HEK293 (cell line): ENCODE measurements around the gene TP53AIP1.

Source experiments
- CTCF ChIA-PET: fragments of 350-600 bp; formaldehyde crosslinking; extraction: SDS; loops from one replicate; lab custom pipeline; 2021; ENCODE audit warnings: antibody characterized with exemption; lab: Yijun Ruan, JAX
- POLR2A ChIA-PET: fragments of 300-600 bp; formaldehyde crosslinking; extraction: SDS; loops from one replicate; lab custom pipeline; 2020; ENCODE audit warnings: antibody characterized with exemption, inconsistent platforms; lab: Yijun Ruan, JAX
- H3K27ac ChIP-seq: fragments of 200-500 bp; sonication (Bioruptor generic); 2 replicates; pipeline ENCODE4 v1.5.1; 2014; ENCODE audit warnings: low read depth, low read length, control low read depth, inconsistent platforms; ENCODE audit errors: extremely low read depth
- H3K36me3 ChIP-seq, 2 experiments: fragments of 200-500 bp in 1 of 2; sonication (Bioruptor generic) in 1 of 2; 1 replicate in 1 of 2; 2 replicates in 1 of 2; pipeline ENCODE4 v1.5.1; 2014 to 2017; ENCODE audit warnings: inconsistent platforms in 2 of 2, low read length in 2 of 2; ENCODE audit not compliant: control insufficient read depth in 2 of 2, insufficient read depth in 1 of 2
- H3K4me1 ChIP-seq: fragments of 200-500 bp; sonication (Bioruptor generic); 2 replicates; pipeline ENCODE4 v1.5.1; 2014; ENCODE audit warnings: mild to moderate bottlenecking, low read length, inconsistent platforms; ENCODE audit not compliant: control insufficient read depth, insufficient read depth
- H3K4me3 ChIP-seq: 2 replicates; pipeline ENCODE4 v1.5.1; 2011; ENCODE audit warnings: low read depth, mild to moderate bottlenecking, control low read depth, low read length, moderate library complexity
- H3K9me3 ChIP-seq: fragments of 200-500 bp; sonication (Bioruptor generic); 2 replicates; pipeline ENCODE4 v1.5.1; 2014; ENCODE audit warnings: low read depth, low read length, inconsistent platforms; ENCODE audit not compliant: control insufficient read depth, insufficient read depth
- IKZF3 ChIP-seq: fragments of 450-650 bp; IDR thresholded peaks from 2 replicates; pipeline ENCODE4 v1.5.0; 2018; ENCODE audit warnings: missing biosample characterization, mild to moderate bottlenecking, missing genetic modification characterization, moderate library complexity
- PRDM6 ChIP-seq: fragments of 450-650 bp; formaldehyde crosslinking; IDR thresholded peaks from 2 replicates; pipeline ENCODE4 v1.5.1; 2017; ENCODE audit warnings: missing biosample characterization, missing genetic modification characterization
- SETDB1 ChIP-seq: IDR thresholded peaks from one replicate; pipeline ENCODE4 v1.6.1; 2017; ENCODE audit warnings: mild to moderate bottlenecking, low read length, moderate library complexity, mixed read lengths; ENCODE audit not compliant: insufficient read length
- SP2 ChIP-seq: fragments of 450-650 bp; formaldehyde crosslinking; IDR thresholded peaks from 2 replicates; pipeline ENCODE4 v1.5.1; 2016; ENCODE audit warnings: missing biosample characterization, missing genetic modification characterization
- TSHZ1 ChIP-seq: fragments of 450-650 bp; formaldehyde crosslinking; IDR thresholded peaks from 2 replicates; pipeline ENCODE4 v1.5.1; 2016; ENCODE audit warnings: missing biosample characterization, missing genetic modification characterization, borderline replicate concordance
- ZBTB17 ChIP-seq: fragments of 450-650 bp; formaldehyde crosslinking; IDR thresholded peaks from 2 replicates; pipeline ENCODE4 v1.5.1; 2016; ENCODE audit warnings: missing biosample characterization, missing genetic modification characterization
- ZFP3 ChIP-seq: fragments of 450-650 bp; formaldehyde crosslinking; IDR thresholded peaks from 2 replicates; pipeline ENCODE4 v1.5.1; 2016; ENCODE audit warnings: low read depth, missing biosample characterization, missing genetic modification characterization
- ZNF10 ChIP-seq: fragments of 450-650 bp; formaldehyde crosslinking; IDR thresholded peaks from 2 replicates; pipeline ENCODE4 v1.5.1; 2017; ENCODE audit warnings: missing biosample characterization, missing genetic modification characterization
- ZNF18 ChIP-seq: fragments of 450-650 bp; formaldehyde crosslinking; IDR thresholded peaks from 2 replicates; pipeline ENCODE4 v1.5.1; 2016; ENCODE audit warnings: missing biosample characterization, missing genetic modification characterization
- ZNF302 ChIP-seq: fragments of 450-650 bp; formaldehyde crosslinking; IDR thresholded peaks from 2 replicates; pipeline ENCODE4 v1.5.1; 2016; ENCODE audit warnings: missing biosample characterization, missing genetic modification characterization, low read depth
- ZNF501 ChIP-seq: fragments of 450-650 bp; formaldehyde crosslinking; IDR thresholded peaks from 2 replicates; pipeline ENCODE4 v1.5.1; 2016; ENCODE audit warnings: missing biosample characterization, missing genetic modification characterization
- ZNF510 ChIP-seq: fragments of 450-650 bp; formaldehyde crosslinking; IDR thresholded peaks from 2 replicates; pipeline ENCODE4 v1.5.1; 2018; ENCODE audit warnings: mild to moderate bottlenecking, missing genetic modification characterization, missing biosample characterization; ENCODE audit not compliant: insufficient replicate concordance
- ZNF596 ChIP-seq: fragments of 450-650 bp; IDR thresholded peaks from 2 replicates; pipeline ENCODE4 v1.5.0; 2018; ENCODE audit warnings: missing biosample characterization, mild to moderate bottlenecking, missing genetic modification characterization, moderate library complexity
- ZNF623 ChIP-seq: fragments of 450-650 bp; formaldehyde crosslinking; IDR thresholded peaks from 2 replicates; pipeline ENCODE4 v1.5.1; 2016; ENCODE audit warnings: missing biosample characterization, missing genetic modification characterization
- ZNF654 ChIP-seq: fragments of 450-650 bp; formaldehyde crosslinking; IDR thresholded peaks from 2 replicates; pipeline ENCODE4 v1.5.1; 2016; ENCODE audit warnings: low read depth, missing biosample characterization, missing genetic modification characterization
- ZNF704 ChIP-seq: fragments of 450-650 bp; formaldehyde crosslinking; IDR thresholded peaks from 2 replicates; pipeline ENCODE4 v1.5.1; 2016; ENCODE audit warnings: missing biosample characterization, missing genetic modification characterization
- ZNF747 ChIP-seq: fragments of 450-650 bp; formaldehyde crosslinking; IDR thresholded peaks from 2 replicates; pipeline ENCODE4 v1.5.1; 2016; ENCODE audit warnings: missing biosample characterization, missing genetic modification characterization
- ZNF76 ChIP-seq: fragments of 450-650 bp; formaldehyde crosslinking; IDR thresholded peaks from 2 replicates; pipeline ENCODE4; 2016; ENCODE audit warnings: low read depth, missing biosample characterization, missing genetic modification characterization, borderline replicate concordance
- ZSCAN4 ChIP-seq: fragments of 450-650 bp; formaldehyde crosslinking; IDR thresholded peaks from 2 replicates; pipeline ENCODE4 v1.5.1; 2017; ENCODE audit warnings: missing biosample characterization, missing genetic modification characterization

Gene TP53AIP1

GRCh38 chr11:128926000-128926399 is 16.7 kb downstream of the TP53AIP1 start:
- TF ChIP-seq ZNF747 (tag by site-specific recombination) (no peak), ZNF510 (tag by site-specific recombination) (no peak), ZNF76 (tag by site-specific recombination) (no peak), ZNF596 (tag by site-specific recombination) (no peak), ZSCAN4 (no peak), ZBTB17 (no peak), SP2 (no peak), ZNF654 (tag by site-specific recombination) (no peak), ZNF501 (tag by site-specific recombination) (no peak), ZNF18 (tag by site-specific recombination) (no peak), ZFP3 (tag by site-specific recombination) (no peak), TSHZ1 (tag by site-specific recombination) (no peak), SETDB1 (no peak), PRDM6 (no peak), ZNF704 (no peak), IKZF3 (tag by site-specific recombination) (no peak), ZNF623 (tag by site-specific recombination) (no peak), ZNF302 (tag by site-specific recombination) (no peak), ZNF10 (tag by site-specific recombination) (no peak)
- Histone ChIP-seq H3K4me1 (no peaks in the 10 kb centered on the region), H3K27ac (no peak overlapping the region), H3K36me3 (no peaks in the 10 kb centered on the region), H3K9me3 (no peaks in the 10 kb centered on the region), H3K4me3 (no peak overlapping the region)
- CTCF ChIA-PET, result interaction anchor here (0.6 to 1.3 kb wide), 2 partner anchors 31 to 72 kb away, joined by 3 to 5 read pairs; no protein-coding TSS in a partner anchor
- POLR2A ChIA-PET, result no interaction called here
